ENCODE results near the gene NOP53. TPM values are rescaled to one million over a fixed set of nuclear protein-coding genes. Genes with fewer than 3 reads are reported as not detected.
A peak's percentile ranks its signal among the peaks of the same experiment; 100 is the strongest.
"Not testable (repeated sequence)": the region's sequence is repeated elsewhere in the genome, so short reads cannot be mapped to it uniquely, and the experiment has no call there.

NOP53 gene
- total and polyA plus RNA-seq, 2 of the 4 experiments (the other 2 are of a cell fraction): 59.5 to 83.2 TPM

DNA sequence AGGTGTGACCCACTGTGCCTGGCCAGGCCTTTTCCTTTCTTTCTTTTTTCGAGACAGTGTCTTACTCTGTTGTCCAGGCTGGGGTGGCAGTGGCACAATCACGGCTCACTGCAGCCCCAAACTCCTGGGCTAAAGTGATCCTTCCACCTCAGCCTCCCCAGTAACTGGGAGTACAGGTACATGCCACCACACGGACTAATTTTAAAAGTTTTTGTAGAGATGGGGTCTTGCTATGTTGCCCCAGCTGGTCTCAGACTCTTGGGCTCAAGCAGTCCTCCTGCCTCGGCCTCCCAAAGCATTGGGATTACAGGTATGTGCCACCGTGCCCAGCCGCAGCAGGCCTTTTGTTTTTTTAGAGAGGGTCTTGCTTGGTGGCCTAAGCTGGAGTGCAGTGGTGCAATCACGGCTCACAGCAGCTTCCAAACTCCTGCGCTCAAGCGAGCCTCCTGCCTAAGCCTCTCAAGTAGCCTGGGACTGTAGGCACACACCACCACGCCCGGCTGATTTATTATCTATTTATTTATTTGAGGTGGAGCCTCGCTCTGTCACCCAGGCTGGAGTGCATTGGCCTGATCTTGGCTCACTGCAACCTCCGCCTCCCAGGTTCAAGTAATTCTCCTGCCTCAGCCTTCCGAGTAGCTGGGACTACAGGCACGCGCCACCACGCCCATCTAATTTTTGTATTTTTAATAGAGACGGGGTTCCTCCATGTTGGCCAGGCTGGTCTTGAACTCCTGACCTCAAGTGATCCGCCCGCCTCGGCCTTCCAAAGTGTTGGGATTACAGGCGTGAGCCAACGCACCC is 32.1 kb downstream of the NOP53 start:
- peaks cover 26% of the 10 kb centered on the region; the same call in 1 of the 2 replicates for H4K20me1 ChIP-seq (ENCODE audit: insufficient read depth, low read length)
- H3K4me1 ChIP-seq (ENCODE audit: control insufficient read depth, insufficient read depth, low read length); H3K23ac ChIP-seq (ENCODE audit: low read depth, low read length); intact Hi-C loops (cut with micrococcal nuclease); H3K56ac ChIP-seq (ENCODE audit: extremely low read depth, insufficient read depth, low read length); H3K18ac ChIP-seq (ENCODE audit: low read depth, low read length); DNase-seq; H3K9me3 ChIP-seq (ENCODE audit: control insufficient read depth, insufficient read depth, low read length); H2BK120ac ChIP-seq (ENCODE audit: low read depth, low read length); H3K27me3 ChIP-seq (ENCODE audit: control insufficient read depth, insufficient read depth, low read length); in situ Hi-C loops (cut with MboI; ENCODE audit: low sequenced_read_pairs); H2BK15ac ChIP-seq (ENCODE audit: low read depth, low read length); ATAC-seq (ENCODE audit: low read depth); CTCF ChIA-PET; BruUV-seq (replicated peaks); H2BK5ac ChIP-seq (ENCODE audit: low read depth, low read length, poor library complexity, severe bottlenecking); dilution Hi-C loops (cut with HindIII; ENCODE audit: low sequenced_read_pairs, unreplicated experiment); H2BK20ac ChIP-seq (ENCODE audit: low read depth, low read length); H4K5ac ChIP-seq (ENCODE audit: low read depth, low read length): not testable (repeated sequence)
- peak overlapping the region; percentile 92 for H3K4ac ChIP-seq (ENCODE audit: low read depth, low read length)
- peaks cover 17% of the 10 kb centered on the region for H3K36me3 ChIP-seq (ENCODE audit: control insufficient read depth, insufficient read depth, low read length)
- POLR2A ChIA-PET (ENCODE audit: unreplicated experiment): interaction anchor here (0.7 kb wide), 1 partner anchor 9 kb away, joined by 5 read pairs; no protein-coding TSS in a partner anchor
- H4K91ac ChIP-seq (ENCODE audit: insufficient read depth, low read depth, low read length): peak overlapping the region; percentile 98; the same call in 1 of the 2 replicates
- peak overlapping the region; percentile 90 for H3K4me3 ChIP-seq (ENCODE audit: insufficient read depth, low read depth, low read length)
- H3K27ac ChIP-seq (ENCODE audit: insufficient read depth, low read length): peak overlapping the region; percentile 99
- 100% methylated on average over 1 of the region's 23 CpGs; no CpG with 5 or more reads in 1 of the 2 experiments for WGBS, 2 experiments (ENCODE audit: extremely low coverage in 2 of 2, insufficient read length in 1 of 2)
- peak overlapping the region; percentile 100 for H2AFZ ChIP-seq (replicated peaks; ENCODE audit: low read length, poor library complexity)
- H2AK5ac ChIP-seq (ENCODE audit: low read depth, low read length): peak overlapping the region; percentile 69
- H3K14ac ChIP-seq (replicated peaks; ENCODE audit: low read depth, low read length): peak overlapping the region; percentile 92
- H3K4me2 ChIP-seq (ENCODE audit: low read depth, low read length): peak overlapping the region; percentile 81
- peak overlapping the region; percentile 83 for H2AK9ac ChIP-seq (replicated peaks; ENCODE audit: low read depth, low read length, poor library complexity)
- H4K8ac ChIP-seq (ENCODE audit: low read depth in 2 of 2, low read length in 2 of 2): peak overlapping the region; percentile 79 to 98; a peak in 3 of 4 replicates
- peaks cover 23 to 42% of the 10 kb centered on the region in 2 experiments for H3K79me1 ChIP-seq (ENCODE audit: low read depth in 1 of 2, low read length in 2 of 2)
- H3K9me1 ChIP-seq (ENCODE audit: insufficient read depth, low read length): peaks cover 14% of the 10 kb centered on the region
- H3K9ac ChIP-seq (ENCODE audit: low read depth, low read length): peak overlapping the region; percentile 97

Data from IMR-90 (cell line).